Right cardiac atrium (tissue), 5 donors: ENCODE data around the gene HS1BP3. TPM values are rescaled to one million over a fixed set of nuclear protein-coding genes. Genes with fewer than 3 reads are reported as not detected.

Experiments
- ATAC-seq, 2 donors: fragments of 200-7000 bp; cut with Tn5 transposase; one replicate each; pipeline versions ENCODE4 v1.8.0 to v1.9.1; 2020; ENCODE audit warnings: moderate library complexity in 2 of 2, mild to moderate bottlenecking in 1 of 2
- DNase-seq, 3 donors: peaks; one replicate each; pipeline ENCODE4 v3.0.0-alpha.2; 2020
- H3K27ac ChIP-seq: one replicate; pipeline ENCODE4 v1.5.1; 2013; ENCODE audit warnings: mild to moderate bottlenecking, low read length, control low read depth, moderate library complexity
- H3K27me3 ChIP-seq: one replicate; pipeline ENCODE4 v1.6.1; 2013; ENCODE audit not compliant: control insufficient read depth, insufficient read depth
- H3K4me1 ChIP-seq: one replicate; pipeline ENCODE4 v1.6.1; 2013; ENCODE audit warnings: low read length; ENCODE audit not compliant: control insufficient read depth, insufficient read depth
- H3K4me3 ChIP-seq: one replicate; pipeline ENCODE4 v1.5.1; 2013; ENCODE audit warnings: low read length, control low read depth
- H3K9me3 ChIP-seq: one replicate; pipeline ENCODE4 v1.6.1; 2013; ENCODE audit warnings: low read length; ENCODE audit not compliant: control insufficient read depth
- WGBS: extraction: QIAGEN DNeasy Blood & Tissue Kit; methylation state at CpG from one replicate; pipeline ENCODE4 v1.1.7; 2013; 5-methylcytosine and 5-hydroxymethylcytosine counted together
- intact Hi-C, 4 donors: fragments of 100-400 bp; cut with DNase I; formaldehyde crosslinking; loops; one replicate each; pipeline versions ENCODE4 v1.11.0 to v1.14.0; 2022 to 2023
- polyA plus RNA-seq: library from polyadenylated mRNA; stranded (reverse); fragments of 200-250 nt; gene quantifications from one replicate; pipeline ENCODE4 v1.2.3, GENCODE V29; 2013
- total RNA-seq, 4 donors: library from RNA; stranded (reverse); fragmentation: NEBNext Ultra II Directional; extraction: Animal tissue kit (Norgen Biotek cat#: 25700); gene quantifications; one replicate each; pipeline ENCODE4 v1.2.1, GENCODE V29; 2021
- donor health status: healthy with polysubstance abuse.
- donor health status: DM: no; HTN: yes; CAD: no.
- donor health status: DM: no; HTN: no; CAD: no.
- donor health status: DM: no; HTN: yes; CAD: no; lungs with severe emphysema.
- donor health status: DM: yes; HTN: yes; CAD: no.

Gene HS1BP3
- total and polyA plus RNA-seq, 5 donors: 21.8 to 29.8 (median 26.2) TPM

DNA sequence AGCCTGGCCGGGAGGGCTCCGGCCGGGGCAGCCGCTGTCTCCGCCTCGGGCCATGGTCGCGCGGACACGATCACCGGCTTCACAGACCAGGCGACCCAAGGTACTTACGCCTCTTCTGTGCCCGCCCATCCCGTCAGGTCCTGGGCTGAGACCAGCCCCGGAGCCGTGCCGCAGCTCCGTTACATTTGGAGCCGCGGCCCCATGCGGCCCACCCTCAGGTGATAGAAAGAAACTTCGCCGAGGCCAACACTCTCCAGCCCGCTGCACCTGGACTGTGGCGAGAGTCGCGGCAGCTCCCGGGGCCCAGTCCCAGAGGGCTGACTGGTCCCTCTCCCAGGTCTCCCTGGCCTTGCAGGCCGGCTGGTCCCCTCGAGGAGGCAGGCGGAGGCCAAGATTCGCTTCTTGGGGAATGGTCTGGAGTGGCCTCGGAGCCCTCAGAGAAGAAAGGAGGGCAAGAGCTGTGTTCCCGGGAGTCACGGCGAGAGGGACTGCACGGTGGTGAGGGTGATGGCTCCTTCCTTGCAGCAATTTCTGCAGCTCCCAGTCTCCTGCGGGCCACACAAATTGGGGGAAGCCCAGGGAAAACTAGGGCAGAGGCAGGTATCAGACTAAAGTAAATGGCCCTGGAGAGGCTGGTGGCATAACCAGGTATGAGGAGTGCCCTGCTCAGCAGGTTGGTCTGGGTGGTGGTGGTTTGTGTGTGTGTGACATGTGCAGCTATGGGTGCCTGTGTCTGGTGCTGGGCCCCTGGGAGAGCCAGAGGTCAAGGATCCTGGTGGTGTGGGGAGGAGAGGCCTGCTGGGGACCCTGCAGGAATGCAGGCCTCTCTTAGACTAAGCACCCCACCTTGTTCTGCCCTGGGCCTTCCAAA is 16.9 kb upstream of the HS1BP3 start:
- intact Hi-C loops: loop anchor here in 1 of 4 donors (10.0 kb wide), 1 partner anchor 447 kb away; no protein-coding TSS in a partner anchor
- peak overlapping the region; percentile 58 for H3K4me3 ChIP-seq
- DNase-seq: no peak
- ATAC-seq: no peak
- WGBS: 27% methylated on average over 39 of the region's 39 CpGs
- no peaks in the 10 kb centered on the region for H3K27me3 ChIP-seq
- H3K27ac ChIP-seq: no peak overlapping the region
- peaks cover 4% of the 10 kb centered on the region for H3K4me1 ChIP-seq
- no peaks in the 10 kb centered on the region for H3K9me3 ChIP-seq

DNA sequence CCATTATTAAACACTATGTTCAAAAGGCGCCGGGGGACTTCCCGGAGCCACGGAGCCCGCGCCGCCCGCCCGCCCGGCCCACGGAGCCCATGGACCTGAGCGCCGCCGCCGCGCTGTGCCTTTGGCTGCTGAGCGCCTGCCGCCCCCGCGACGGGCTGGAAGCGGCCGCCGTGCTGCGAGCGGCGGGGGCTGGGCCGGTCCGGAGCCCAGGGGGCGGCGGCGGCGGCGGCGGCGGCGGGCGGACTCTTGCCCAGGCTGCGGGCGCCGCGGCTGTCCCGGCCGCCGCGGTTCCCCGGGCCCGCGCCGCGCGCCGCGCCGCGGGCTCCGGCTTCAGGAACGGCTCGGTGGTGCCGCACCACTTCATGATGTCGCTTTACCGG is 16.2 kb upstream of the HS1BP3 start:
- Histone ChIP-seq H3K27me3 (no peaks in the 10 kb centered on the region), H3K9me3 (no peaks in the 10 kb centered on the region), H3K27ac (no peak overlapping the region), H3K4me3 (peak overlapping the region; percentile 58), H3K4me1 (peaks cover 4% of the 10 kb centered on the region)
- DNase-seq (no peak), ATAC-seq (peak in 1 of 2 donors; percentile 7)
- intact Hi-C loops: loop anchor here in 1 of 4 donors (10.0 kb wide), 1 partner anchor 448 kb away; no protein-coding TSS in a partner anchor
- under 1% methylated on average over 55 of the region's 62 CpGs for WGBS

DNA sequence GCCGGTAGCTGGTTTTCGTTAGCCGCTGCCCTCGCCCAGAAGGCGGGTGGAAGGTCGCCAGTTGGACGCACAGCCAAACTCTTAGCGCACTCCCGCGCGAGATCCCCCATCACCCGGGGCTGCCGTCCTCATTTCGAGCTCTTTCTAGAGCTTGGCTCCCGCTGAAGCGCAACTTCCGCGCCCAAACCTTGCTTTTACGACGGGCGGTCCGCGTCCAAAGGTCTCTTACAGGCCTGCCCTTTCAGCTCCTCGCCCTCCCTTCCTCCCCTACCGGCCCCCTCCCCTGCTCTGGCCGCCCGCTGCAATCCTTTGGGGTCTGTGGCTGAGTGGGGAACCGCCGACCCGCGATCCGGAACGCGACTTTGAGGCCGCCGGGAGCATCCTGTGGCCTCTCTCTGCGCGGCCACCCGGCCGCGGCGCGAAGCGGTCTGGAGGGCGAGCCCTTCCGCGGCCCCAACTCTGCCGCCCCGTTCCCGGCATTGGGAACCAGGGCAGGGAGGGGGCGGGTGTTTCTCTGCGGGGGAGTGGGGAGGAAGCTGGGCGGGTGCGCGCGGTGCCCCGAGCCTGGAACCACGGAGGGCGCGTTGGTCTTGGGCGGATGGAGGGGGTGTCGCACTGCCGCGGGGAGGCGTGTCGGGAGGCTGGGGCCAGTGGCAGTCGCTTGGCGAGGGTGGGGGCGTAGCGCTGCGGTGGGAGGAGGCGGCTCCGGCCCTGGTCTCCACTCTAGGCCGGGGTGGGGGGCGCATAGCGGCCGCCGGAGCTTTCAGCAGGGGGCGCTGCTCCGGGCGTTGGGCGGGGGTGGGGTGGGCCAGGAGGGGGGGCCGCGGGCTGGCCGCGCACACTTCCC is 15.6 kb upstream of the HS1BP3 start, which contains the start of gene GDF7:
Gene GDF7, plus strand, starts transcription at position 841 of the 847 bp plus-strand sequence. CDS start 96 bp downstream, outside the sequence.
- 1% methylated on average over 86 of the region's 86 CpGs for WGBS
- DNase-seq (peak; percentile 60 to 80 (median 77)), ATAC-seq (peak; percentile 61 to 80)
- intact Hi-C loops: loop anchor here in 1 of 4 donors (10.0 kb wide), 1 partner anchor 448 kb away; no protein-coding TSS in a partner anchor
- Histone ChIP-seq H3K9me3 (no peaks in the 10 kb centered on the region), H3K4me3 (peak within 1 kb of the TSS; percentile 58), H3K4me1 (peaks cover 4% of the 10 kb centered on the region), H3K27ac (no peak within 1 kb of the TSS), H3K27me3 (no peaks in the 10 kb centered on the region)

DNA sequence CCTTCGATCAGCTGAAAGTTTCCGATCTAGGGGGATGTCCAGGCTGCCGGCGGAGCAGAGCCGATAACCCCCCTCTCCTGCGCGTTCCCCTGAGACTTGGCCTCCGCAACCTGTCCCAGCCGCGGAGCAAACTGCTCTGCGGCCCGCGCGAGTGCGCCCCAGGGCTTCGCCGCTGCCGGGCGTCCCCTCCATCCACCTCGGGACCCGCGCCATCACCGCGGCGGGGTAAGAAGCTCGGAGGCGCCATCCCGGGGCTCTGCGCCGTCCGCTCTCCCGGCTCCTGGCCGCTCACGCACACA is 15.1 kb upstream of the HS1BP3 start:
- H3K4me3 ChIP-seq: peak overlapping the region; percentile 58
- peaks cover 4% of the 10 kb centered on the region for H3K4me1 ChIP-seq
- no peaks in the 10 kb centered on the region for H3K27me3 ChIP-seq
- peak in 1 of 3 donors; percentile 37 for DNase-seq
- H3K27ac ChIP-seq: no peak overlapping the region
- intact Hi-C loops: loop anchor here in 1 of 4 donors (10.0 kb wide), 1 partner anchor 449 kb away; no protein-coding TSS in a partner anchor
- no peaks in the 10 kb centered on the region for H3K9me3 ChIP-seq
- peak in 1 of 2 donors; percentile 10 for ATAC-seq
- 2% methylated on average over 34 of the region's 34 CpGs for WGBS

DNA sequence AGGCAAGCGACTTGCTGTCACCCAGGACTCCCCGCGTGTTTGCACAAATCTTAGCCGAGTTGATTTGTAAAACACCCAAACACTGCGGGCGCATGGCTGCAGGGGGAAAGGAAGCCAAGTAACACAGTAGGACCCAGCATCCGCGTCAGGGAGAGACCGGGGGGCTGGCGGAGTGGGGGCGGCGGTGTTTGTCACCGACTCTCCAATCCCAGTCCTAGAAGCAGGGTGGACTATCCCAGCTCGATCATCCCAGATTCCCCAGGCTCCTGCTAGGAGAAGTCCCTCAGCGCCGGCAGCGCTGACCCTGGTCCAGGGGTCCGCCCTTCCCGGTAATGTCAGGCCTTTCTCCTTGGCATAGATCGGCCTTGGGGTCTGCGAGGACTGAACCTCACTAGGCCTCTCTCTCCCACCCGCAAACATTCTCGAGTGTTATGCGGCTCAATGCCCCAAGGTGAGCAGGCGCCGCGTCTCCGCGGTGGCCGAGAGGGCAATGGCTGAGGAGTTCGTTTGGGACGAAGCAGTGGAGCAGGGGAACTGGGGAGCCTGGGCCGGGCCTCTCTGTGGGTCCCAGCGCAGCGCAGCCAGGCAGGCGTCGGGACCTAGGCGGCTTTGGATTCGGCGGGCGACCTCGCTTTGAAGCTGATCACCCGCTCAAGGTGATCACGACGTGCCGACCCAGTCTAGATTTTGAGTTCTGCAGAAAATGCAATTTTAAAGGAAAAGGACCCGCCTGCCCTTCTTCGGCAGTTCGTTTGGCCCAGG is 14.5 kb upstream of the HS1BP3 start:
- H3K27me3 ChIP-seq: no peaks in the 10 kb centered on the region
- ATAC-seq (no peak), DNase-seq (peak in 1 of 3 donors; percentile 50)
- WGBS: 4% methylated on average over 49 of the region's 49 CpGs
- H3K27ac ChIP-seq: no peak overlapping the region
- intact Hi-C loops: loop anchor here in 1 of 4 donors (10.0 kb wide), 1 partner anchor 449 kb away; no protein-coding TSS in a partner anchor
- H3K9me3 ChIP-seq: no peaks in the 10 kb centered on the region
- H3K4me1 ChIP-seq: peaks cover 4% of the 10 kb centered on the region
- H3K4me3 ChIP-seq: peak overlapping the region; percentile 58

DNA sequence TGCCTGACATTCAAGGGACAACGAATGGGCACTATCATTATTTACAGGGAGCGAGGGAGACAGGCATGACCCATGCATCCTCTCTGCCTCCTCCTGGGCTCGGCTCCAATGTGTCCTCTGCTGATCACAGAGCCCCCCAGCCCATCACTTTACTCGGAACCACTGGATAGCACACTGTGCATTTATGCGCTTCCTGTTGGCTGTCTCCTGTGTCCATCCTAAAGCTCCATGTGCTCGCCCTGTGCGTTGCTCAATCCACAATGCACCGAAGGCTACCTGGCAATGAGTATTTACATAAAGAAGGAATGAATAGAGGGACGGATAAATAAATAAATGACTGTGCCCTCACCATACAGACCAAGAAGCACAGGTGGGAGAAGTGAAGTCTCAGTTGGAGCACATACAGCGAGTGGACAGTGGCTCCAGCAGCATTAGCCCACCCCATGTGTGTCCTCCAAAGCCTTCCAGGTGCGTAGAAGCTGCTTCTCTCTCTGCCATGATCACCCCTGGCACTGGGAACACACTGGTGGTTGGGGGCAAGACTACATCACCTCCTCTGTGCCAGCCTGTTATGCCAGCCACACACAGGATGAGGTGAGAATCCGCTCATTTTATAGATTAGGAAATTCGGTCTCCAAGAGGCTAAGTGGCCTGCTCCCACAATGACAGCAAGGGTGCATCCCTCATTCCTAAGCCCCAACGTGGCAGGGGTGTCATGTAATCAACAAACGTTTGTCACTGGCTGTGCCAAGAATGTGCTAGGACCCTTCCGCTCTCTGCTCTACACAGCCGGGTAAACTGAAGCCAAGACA is 13.7 kb upstream of the HS1BP3 start:
- WGBS: 24% methylated on average over 17 of the region's 17 CpGs
- Histone ChIP-seq H3K9me3 (no peaks in the 10 kb centered on the region), H3K4me1 (peaks cover 4% of the 10 kb centered on the region), H3K27ac (no peak overlapping the region), H3K4me3 (no peak overlapping the region), H3K27me3 (no peaks in the 10 kb centered on the region)
- ATAC-seq (no peak), DNase-seq (no peak)
- intact Hi-C loops: loop anchor here in 2 of 4 donors (5.0 to 10.0 kb wide), 2 partner anchors 298 to 450 kb away; no protein-coding TSS in a partner anchor

DNA sequence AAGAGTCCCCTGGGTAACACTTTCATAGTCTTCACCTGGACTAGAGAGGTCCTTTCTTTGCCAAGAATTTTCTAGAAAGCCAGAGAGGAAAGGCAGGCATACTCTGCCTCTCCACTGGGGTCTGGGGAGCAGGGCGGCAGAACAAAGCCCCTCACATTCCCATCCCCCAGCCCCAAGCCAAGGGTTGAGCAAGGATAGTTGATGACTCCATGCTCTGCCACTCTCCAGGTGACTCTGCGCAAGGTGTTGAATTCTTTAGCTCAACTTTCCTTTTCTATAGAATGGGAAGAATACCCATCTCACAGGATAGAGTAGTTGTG is 13.1 kb upstream of the HS1BP3 start:
- Histone ChIP-seq H3K9me3 (no peaks in the 10 kb centered on the region), H3K27me3 (no peaks in the 10 kb centered on the region), H3K4me1 (peaks cover 4% of the 10 kb centered on the region), H3K4me3 (no peak overlapping the region), H3K27ac (no peak overlapping the region)
- ATAC-seq (no peak), DNase-seq (no peak)
- 53% methylated on average over 2 of the region's 2 CpGs for WGBS
- intact Hi-C loops: loop anchor here in 2 of 4 donors (5.0 to 10.0 kb wide), 2 partner anchors 298 to 451 kb away; no protein-coding TSS in a partner anchor

DNA sequence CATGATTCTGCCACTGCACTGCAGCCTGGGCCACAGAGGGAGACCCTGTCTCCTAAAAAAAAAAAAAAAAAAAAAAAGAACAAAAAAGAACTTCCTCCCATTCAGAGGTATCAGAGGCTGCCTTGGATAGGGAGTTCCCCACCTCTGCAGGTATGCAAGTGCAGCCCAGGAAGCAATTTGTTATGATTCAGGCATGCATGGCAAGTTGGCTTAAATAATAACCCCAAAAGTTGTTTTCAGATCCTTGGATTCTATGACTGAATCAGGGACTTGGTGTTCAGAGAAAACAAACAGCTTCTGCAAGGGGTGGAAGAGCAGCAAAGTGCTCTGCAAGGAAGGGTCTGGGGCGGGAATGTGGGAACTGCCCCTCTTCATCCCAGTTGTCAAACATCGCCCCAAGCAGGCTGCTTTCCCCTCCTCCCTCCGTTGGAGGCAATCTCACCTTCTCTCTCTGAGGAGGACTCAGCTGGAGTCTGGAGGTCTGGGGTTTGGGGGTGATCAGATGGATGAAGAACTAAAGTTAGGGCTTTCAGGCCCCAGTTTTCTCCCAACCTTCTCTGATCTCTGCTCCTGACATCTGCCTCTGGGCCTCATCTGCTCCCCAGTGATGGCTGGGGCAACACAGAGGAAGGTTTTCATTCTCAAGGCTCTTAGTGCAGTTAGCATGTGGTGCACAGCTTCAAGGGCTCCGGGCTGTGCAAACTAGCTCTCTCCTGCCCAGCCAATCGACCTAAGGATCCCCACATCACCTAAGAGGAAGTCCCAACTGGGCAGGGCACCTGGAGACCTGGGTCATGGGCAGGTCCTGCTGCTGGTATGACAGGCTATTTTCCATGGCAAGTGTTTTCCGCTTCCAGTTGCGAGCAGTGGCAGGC is 12.5 kb upstream of the HS1BP3 start:
- no peaks in the 10 kb centered on the region for H3K9me3 ChIP-seq
- peaks cover 4% of the 10 kb centered on the region for H3K4me1 ChIP-seq
- no peak overlapping the region for H3K27ac ChIP-seq
- DNase-seq (no peak), ATAC-seq (no peak)
- no peak overlapping the region for H3K4me3 ChIP-seq
- intact Hi-C loops: loop anchor here in 3 of 4 donors (2.0 to 10.0 kb wide), 3 partner anchors 299 to 451 kb away; no protein-coding TSS in a partner anchor
- WGBS: 51% methylated on average over 7 of the region's 7 CpGs
- H3K27me3 ChIP-seq: no peaks in the 10 kb centered on the region

DNA sequence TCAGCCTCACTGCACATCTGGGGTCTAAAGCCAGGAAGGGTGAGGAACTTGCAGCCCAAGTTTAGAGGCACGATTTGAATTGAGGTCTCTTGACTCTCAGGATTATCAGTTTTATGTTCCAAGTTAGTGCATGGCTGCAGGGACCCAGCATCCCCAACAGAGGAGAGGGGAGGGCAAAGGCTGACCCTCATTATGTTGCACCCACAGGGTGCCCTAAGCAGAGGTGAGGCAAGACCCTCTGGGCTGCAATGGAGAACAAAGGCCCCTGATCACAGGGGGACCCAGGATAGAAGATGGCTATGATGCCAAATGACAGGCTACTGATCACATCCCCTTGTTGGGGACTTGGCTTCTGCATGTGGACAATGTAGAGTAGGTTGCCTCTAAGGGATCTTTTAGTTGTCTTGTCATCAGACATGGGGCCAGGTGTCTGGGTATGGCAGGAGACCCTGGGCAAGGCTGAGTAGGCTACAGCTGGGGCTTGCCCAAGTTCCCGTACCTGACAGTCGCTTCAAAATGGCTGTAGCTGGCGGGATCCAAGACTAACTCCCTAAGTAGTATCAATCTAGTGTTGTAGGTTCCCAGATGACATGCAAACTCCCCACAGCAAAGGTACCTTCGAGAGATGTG is 11.5 kb upstream of the HS1BP3 start:
- Histone ChIP-seq H3K4me1 (peaks cover 4% of the 10 kb centered on the region), H3K27ac (no peak overlapping the region), H3K4me3 (no peak overlapping the region), H3K9me3 (no peaks in the 10 kb centered on the region), H3K27me3 (no peaks in the 10 kb centered on the region)
- 65% methylated on average over 5 of the region's 5 CpGs for WGBS
- ATAC-seq (no peak), DNase-seq (no peak)
- intact Hi-C loops: loop anchor here in 3 of 4 donors (2.0 to 10.0 kb wide), 3 partner anchors 300 to 452 kb away; no protein-coding TSS in a partner anchor
